Stomach (tissue), 4 donors: ENCODE measurements around the gene DGCR2.

Experiments used
- CTCF ChIP-seq, 7 experiments: fragments of 450-650 bp in 4 of 7; fragments of 200-600 bp in 3 of 7; sonication (generic) in 3 of 7; IDR thresholded peaks; one replicate each; pipeline ENCODE4 v1.5.1; 2016 to 2019; ENCODE audit warnings: antibody characterized with exemption in 7 of 7, control low read depth in 2 of 7, mild to moderate bottlenecking in 1 of 7
- EP300 ChIP-seq: sonication (generic); formaldehyde crosslinking; IDR thresholded peaks from one replicate; pipeline ENCODE4 v1.6.1; 2017; ENCODE audit warnings: antibody characterized with exemption
- POLR2A ChIP-seq, 4 donors: fragments of 450-650 bp; IDR thresholded peaks; one replicate each; pipeline ENCODE4 v1.6.1; 2016; ENCODE audit warnings: antibody characterized with exemption in 4 of 4, control low read depth in 2 of 4, mild to moderate bottlenecking in 1 of 4, moderate library complexity in 1 of 4
- POLR2AphosphoS5 ChIP-seq, 3 donors: sonication (generic); formaldehyde crosslinking; IDR thresholded peaks; one replicate each; pipeline ENCODE4 v1.6.1; 2016; ENCODE audit warnings: antibody characterized with exemption in 3 of 3

GRCh38 chr22:19068784-19069271, 53.4 kb downstream of the DGCR2 start:
- TF ChIP-seq CTCF (IDR thresholded peaks at IDR 0.05) (no peak), POLR2A (IDR thresholded peaks at IDR 0.05) (no peak), EP300 (no peak), POLR2AphosphoS5 (IDR thresholded peaks at IDR 0.05) (no peak)
